ENCODE measurements around the gene TSPAN18. TPM values are rescaled to one million over a fixed set of nuclear protein-coding genes. Genes with fewer than 3 reads are reported as not detected.

The TSPAN18 gene
- total and polyA plus RNA-seq, 2 donors from 2014 or later: 13.8 to 38.1 TPM

DNA sequence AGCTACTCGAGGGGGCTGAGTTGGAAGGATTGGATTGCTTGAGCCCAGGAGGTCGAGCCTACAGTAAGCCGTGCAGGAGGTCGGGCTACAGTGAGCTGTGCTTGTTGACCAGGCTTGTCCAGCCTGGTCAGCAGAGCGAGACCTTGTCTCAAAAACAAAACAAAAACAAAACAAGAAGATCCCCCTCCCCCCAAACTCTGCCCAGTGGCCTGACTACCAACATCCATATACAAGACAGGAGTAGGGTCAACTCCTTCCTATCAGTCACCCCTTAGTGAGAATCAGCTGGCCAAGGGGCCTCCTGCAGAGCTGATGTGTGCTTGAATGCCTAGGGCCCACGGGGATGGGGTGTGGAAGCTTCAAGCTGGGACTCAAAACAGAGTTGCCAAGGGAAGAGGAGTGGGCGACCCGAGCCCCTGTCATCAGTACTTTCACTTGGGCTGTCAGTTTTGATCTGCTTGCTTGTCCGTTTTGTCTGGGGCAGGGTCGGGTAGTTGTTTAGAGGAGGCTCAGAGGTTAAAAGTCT is 942 bp upstream of the TSPAN18 start:
- Histone ChIP-seq H3K36me3 (ENCODE audit: control insufficient read depth in 2 of 3, insufficient read depth in 3 of 3, low read length in 3 of 3) (no peaks in the 10 kb centered on the region), H3K4me3 (ENCODE audit: low read length in 3 of 3) (no peak overlapping the region), H3K27me3 (ENCODE audit: control insufficient read depth, insufficient read depth, low read length) (no peaks in the 10 kb centered on the region), H3K27ac (ENCODE audit: low read depth in 2 of 2, low read length in 2 of 2) (peak overlapping the region; percentile 66 to 76), H3K4me1 (ENCODE audit: control insufficient read depth in 2 of 3, insufficient read depth in 2 of 3, low read depth in 1 of 3, low read length in 3 of 3) (peaks cover 0 to 15% (median 15%) of the 10 kb centered on the region in 3 donors), H3K9ac (ENCODE audit: low read length in 3 of 3) (no peak overlapping the region), H3K9me3 (ENCODE audit: control insufficient read depth in 2 of 3, insufficient read depth in 1 of 3, low read length in 3 of 3) (no peaks in the 10 kb centered on the region)
- FAIRE-seq (no peak), DNase-seq (peak in 3 of 5 donors; percentile 44 to 72 (median 55))
- intact Hi-C loops (cut with DNase I): no loop called here
- TF ChIP-seq, protein P1, sequence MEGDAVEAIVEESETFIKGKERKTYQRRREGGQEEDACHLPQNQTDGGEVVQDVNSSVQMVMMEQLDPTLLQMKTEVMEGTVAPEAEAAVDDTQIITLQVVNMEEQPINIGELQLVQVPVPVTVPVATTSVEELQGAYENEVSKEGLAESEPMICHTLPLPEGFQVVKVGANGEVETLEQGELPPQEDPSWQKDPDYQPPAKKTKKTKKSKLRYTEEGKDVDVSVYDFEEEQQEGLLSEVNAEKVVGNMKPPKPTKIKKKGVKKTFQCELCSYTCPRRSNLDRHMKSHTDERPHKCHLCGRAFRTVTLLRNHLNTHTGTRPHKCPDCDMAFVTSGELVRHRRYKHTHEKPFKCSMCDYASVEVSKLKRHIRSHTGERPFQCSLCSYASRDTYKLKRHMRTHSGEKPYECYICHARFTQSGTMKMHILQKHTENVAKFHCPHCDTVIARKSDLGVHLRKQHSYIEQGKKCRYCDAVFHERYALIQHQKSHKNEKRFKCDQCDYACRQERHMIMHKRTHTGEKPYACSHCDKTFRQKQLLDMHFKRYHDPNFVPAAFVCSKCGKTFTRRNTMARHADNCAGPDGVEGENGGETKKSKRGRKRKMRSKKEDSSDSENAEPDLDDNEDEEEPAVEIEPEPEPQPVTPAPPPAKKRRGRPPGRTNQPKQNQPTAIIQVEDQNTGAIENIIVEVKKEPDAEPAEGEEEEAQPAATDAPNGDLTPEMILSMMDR (IDR thresholded peaks at IDR 0.05; ENCODE audit: borderline replicate concordance, extremely low read depth, insufficient read depth): no peak

- TF ChIP-seq, protein P1 (IDR thresholded peaks at IDR 0.05; ENCODE audit: borderline replicate concordance, extremely low read depth, insufficient read depth): no peak
- H3K27ac ChIP-seq (ENCODE audit: low read depth in 2 of 2, low read length in 2 of 2): peak overlapping the region in 1 of 2 donors; percentile 3
- no peaks in the 10 kb centered on the region for H3K9me3 ChIP-seq (ENCODE audit: control insufficient read depth in 2 of 3, insufficient read depth in 1 of 3, low read length in 3 of 3)
- FAIRE-seq: no peak
- H3K9ac ChIP-seq (ENCODE audit: low read length in 3 of 3): peak overlapping the region in 1 of 3 donors; percentile 19
- H3K27me3 ChIP-seq (ENCODE audit: control insufficient read depth, insufficient read depth, low read length): no peaks in the 10 kb centered on the region
- DNase-seq: peak in 1 of 5 donors; percentile 15
- peak overlapping the region in 1 of 3 donors; percentile 61 for H3K4me3 ChIP-seq (ENCODE audit: low read length in 3 of 3)
- intact Hi-C loops (cut with DNase I): no loop called here
- no peaks in the 10 kb centered on the region for H3K36me3 ChIP-seq (ENCODE audit: control insufficient read depth in 2 of 3, insufficient read depth in 3 of 3, low read length in 3 of 3)
- peaks cover 0 to 12% (median 8%) of the 10 kb centered on the region in 3 donors for H3K4me1 ChIP-seq (ENCODE audit: control insufficient read depth in 2 of 3, insufficient read depth in 2 of 3, low read depth in 1 of 3, low read length in 3 of 3)
Measured at GRCh38 chr11:44727114-44727372, 281 bp downstream of the TSPAN18 start.

DNA sequence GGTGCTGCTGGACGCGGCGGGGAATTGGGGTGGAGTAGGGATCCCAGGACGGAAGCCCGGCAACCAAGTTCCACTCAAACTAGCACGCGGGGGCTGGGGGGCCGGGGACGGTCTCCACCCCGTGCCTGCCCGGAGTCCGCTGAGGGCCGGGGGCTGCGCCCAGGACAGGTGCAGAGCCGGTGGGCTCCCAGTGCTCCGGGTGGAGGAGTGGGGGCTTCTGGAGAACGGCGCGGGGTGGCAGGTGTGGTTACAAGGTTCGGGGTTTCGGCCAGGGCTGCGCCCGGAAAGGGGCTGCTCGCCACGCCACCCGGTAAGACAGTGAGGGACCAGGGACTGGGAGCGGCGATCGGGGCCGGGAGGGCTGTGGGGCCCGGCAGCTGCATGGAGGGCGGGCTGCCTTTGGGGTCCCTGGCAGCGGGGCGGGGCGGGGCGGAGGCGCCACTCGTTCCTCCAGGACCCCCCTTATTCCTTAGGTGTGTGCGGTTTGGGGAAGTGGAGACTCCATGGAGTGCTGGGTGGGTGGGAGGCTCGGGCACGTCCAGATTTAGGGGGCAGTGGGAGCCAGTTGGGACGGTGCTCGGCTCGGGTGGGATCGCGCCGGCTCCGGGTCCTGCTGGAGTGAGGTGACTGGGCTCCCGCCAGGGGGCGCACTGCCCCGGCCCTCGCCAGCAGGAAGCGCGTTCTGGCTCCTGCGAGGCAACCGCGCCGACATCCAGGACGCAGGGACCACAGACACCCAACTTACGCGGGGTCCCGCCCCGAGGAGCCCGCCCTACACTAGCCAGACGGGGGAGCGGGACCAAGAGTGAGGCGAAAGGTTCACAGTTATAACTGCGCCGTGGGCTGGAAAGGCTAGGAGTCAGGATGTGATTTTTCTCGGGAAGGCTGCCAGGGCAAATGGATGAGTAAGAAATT is 868 bp downstream of the TSPAN18 start:
- peak overlapping the region; percentile 3 to 57 for H3K27ac ChIP-seq (ENCODE audit: low read depth in 2 of 2, low read length in 2 of 2)
- no peaks in the 10 kb centered on the region for H3K27me3 ChIP-seq (ENCODE audit: control insufficient read depth, insufficient read depth, low read length)
- H3K36me3 ChIP-seq (ENCODE audit: control insufficient read depth in 2 of 3, insufficient read depth in 3 of 3, low read length in 3 of 3): no peaks in the 10 kb centered on the region
- H3K9me3 ChIP-seq (ENCODE audit: control insufficient read depth in 2 of 3, insufficient read depth in 1 of 3, low read length in 3 of 3): no peaks in the 10 kb centered on the region
- intact Hi-C loops (cut with DNase I): no loop called here
- no peak for FAIRE-seq
- peaks cover 0 to 12% (median 8%) of the 10 kb centered on the region in 3 donors for H3K4me1 ChIP-seq (ENCODE audit: control insufficient read depth in 2 of 3, insufficient read depth in 2 of 3, low read depth in 1 of 3, low read length in 3 of 3)
- TF ChIP-seq, protein P1 (IDR thresholded peaks at IDR 0.05; ENCODE audit: borderline replicate concordance, extremely low read depth, insufficient read depth): peak; percentile 86
- H3K9ac ChIP-seq (ENCODE audit: low read length in 3 of 3): peak overlapping the region in 2 of 3 donors; percentile 7 to 22
- H3K4me3 ChIP-seq (ENCODE audit: low read length in 3 of 3): peak overlapping the region; percentile 30 to 61 (median 48)
- DNase-seq: peak; percentile 84 to 92 (median 90)
